CD14-positive monocyte (primary cell): ENCODE data around the gene ARHGAP33. TPM values are rescaled to one million over a fixed set of nuclear protein-coding genes. Genes with fewer than 3 reads are reported as not detected.

Experiments
- DNase-seq, 3 donors: peaks; one replicate each; pipeline ENCODE4 v3.0.0-alpha.2; 2011 to 2022
- H2AFZ ChIP-seq: 2 replicates; pipeline ENCODE4 v1.6.0; 2012; ENCODE audit warnings: mild to moderate bottlenecking, low read depth, low read length, inconsistent platforms; ENCODE audit not compliant: insufficient read depth, poor library complexity, severe bottlenecking
- H3K27ac ChIP-seq, 2 donors: 1 replicate in 1 of 2; 2 replicates in 1 of 2; pipeline ENCODE4 v1.5.1; 2012 to 2013; ENCODE audit warnings: low read length in 2 of 2, control low read depth in 1 of 2, inconsistent platforms in 1 of 2, low read depth in 1 of 2, mild to moderate bottlenecking in 1 of 2
- H3K27me3 ChIP-seq, 2 donors: one replicate each; pipeline versions ENCODE4 v1.6.0 to v1.6.1; 2011 to 2013; ENCODE audit warnings: low read length in 2 of 2; ENCODE audit not compliant: control insufficient read depth in 2 of 2, insufficient read depth in 2 of 2
- H3K36me3 ChIP-seq, 2 donors: replicated peaks in 1 of 2; 1 replicate in 1 of 2; 2 replicates in 1 of 2; pipeline versions ENCODE4 v1.5.1 to v1.6.1; 2012 to 2013; ENCODE audit warnings: low read length in 2 of 2, control low read depth in 1 of 2, inconsistent platforms in 1 of 2, mild to moderate bottlenecking in 1 of 2; ENCODE audit not compliant: insufficient read depth in 2 of 2, control insufficient read depth in 1 of 2
- H3K4me1 ChIP-seq, 2 donors: 1 replicate in 1 of 2; 2 replicates in 1 of 2; pipeline versions ENCODE4 v1.5.1 to v1.6.1; 2012 to 2013; ENCODE audit warnings: low read length in 2 of 2, control low read depth in 1 of 2, inconsistent platforms in 1 of 2, mild to moderate bottlenecking in 1 of 2, moderate library complexity in 1 of 2; ENCODE audit not compliant: insufficient read depth in 2 of 2, control insufficient read depth in 1 of 2
- H3K4me2 ChIP-seq: replicated peaks from 2 replicates; pipeline ENCODE3; 2012; ENCODE audit warnings: low read length, moderate library complexity, mild to moderate bottlenecking; ENCODE audit not compliant: poor library complexity, severe bottlenecking; ENCODE audit errors: extremely low read depth
- H3K4me3 ChIP-seq, 3 experiments: fragments of 200-600 bp in 1 of 3; sonication (generic) in 1 of 3; replicated peaks in 1 of 3; 1 replicate in 2 of 3; 2 replicates in 1 of 3; pipeline ENCODE4 v1.5.1; 2011 to 2013; ENCODE audit warnings: low read length in 3 of 3, mild to moderate bottlenecking in 3 of 3, control low read depth in 2 of 3, low read depth in 2 of 3, inconsistent platforms in 1 of 3, moderate library complexity in 1 of 3
- H3K79me2 ChIP-seq: 2 replicates; pipeline ENCODE4 v1.6.0; 2012; ENCODE audit warnings: mild to moderate bottlenecking, control low read depth, inconsistent platforms, low read length, moderate library complexity; ENCODE audit not compliant: insufficient read depth
- H3K9ac ChIP-seq: 2 replicates; pipeline ENCODE4 v1.6.0; 2017; ENCODE audit warnings: low read length, mild to moderate bottlenecking; ENCODE audit not compliant: insufficient read depth, poor library complexity, severe bottlenecking
- H3K9me3 ChIP-seq, 2 donors: replicated peaks in 1 of 2; 1 replicate in 1 of 2; 2 replicates in 1 of 2; pipeline versions ENCODE4 v1.5.1 to v1.6.1; 2012 to 2013; ENCODE audit warnings: low read length in 2 of 2, control low read depth in 1 of 2; ENCODE audit not compliant: control insufficient read depth in 1 of 2, insufficient read depth in 1 of 2
- H4K20me1 ChIP-seq: 2 replicates; pipeline ENCODE4 v1.6.0; 2012; ENCODE audit warnings: mild to moderate bottlenecking, low read length, control low read depth, moderate library complexity; ENCODE audit not compliant: insufficient read depth
- H3K27ac Mint-ChIP-seq, 7 donors: one replicate each; pipeline ENCODE4 v1.8.0; 2020; ENCODE audit warnings: mild to moderate bottlenecking in 7 of 7, mixed read lengths in 7 of 7, moderate library complexity in 6 of 7, inconsistent platforms in 2 of 7
- H3K27me3 Mint-ChIP-seq, 3 donors: one replicate each; pipeline ENCODE4 v1.8.0; 2021 to 2022; ENCODE audit warnings: low read depth in 3 of 3, mild to moderate bottlenecking in 3 of 3, mixed read lengths in 3 of 3, moderate library complexity in 3 of 3, inconsistent platforms in 1 of 3
- H3K36me3 Mint-ChIP-seq, 2 donors: one replicate each; pipeline ENCODE4 v1.8.0; 2020; ENCODE audit warnings: mixed read lengths in 2 of 2, inconsistent platforms in 1 of 2, mild to moderate bottlenecking in 1 of 2
- H3K4me1 Mint-ChIP-seq: one replicate; pipeline ENCODE4 v1.8.0; 2020; ENCODE audit warnings: mild to moderate bottlenecking, mixed read lengths
- H3K4me3 Mint-ChIP-seq, 2 donors: one replicate each; pipeline ENCODE4 v1.8.0; 2020; ENCODE audit warnings: mild to moderate bottlenecking in 2 of 2, mixed read lengths in 2 of 2, moderate library complexity in 1 of 2
- H3K9me3 Mint-ChIP-seq, 7 donors: one replicate each; pipeline ENCODE4 v1.8.0; 2020 to 2022; ENCODE audit warnings: mixed read lengths in 7 of 7, mild to moderate bottlenecking in 6 of 7, moderate library complexity in 6 of 7, inconsistent platforms in 2 of 7
- WGBS: methylation state at CpG from one replicate; pipeline ENCODE4 v1.1.5; 2013; ENCODE audit warnings: missing lambda C conversion rate; ENCODE audit not compliant: insufficient coverage; 5-methylcytosine and 5-hydroxymethylcytosine counted together
- intact Hi-C, 2 donors: fragments of 100-400 bp; cut with micrococcal nuclease; formaldehyde crosslinking; loops; one replicate each; pipeline versions ENCODE4 v1.15.0 to v1.15.1; 2023
- polyA plus RNA-seq, 3 donors: library from polyadenylated mRNA; depleted of rRNA in 1 of 3; unstranded in 2 of 3; stranded (reverse) in 1 of 3; fragments of 300-500 nt in 2 of 3; fragments of >200 nt in 1 of 3; fragmentation: Illumina TruSeq in 2 of 3; gene quantifications; 1 replicate in 2 of 3; 2 replicates in 1 of 3; pipeline ENCODE4 v1.2.3, GENCODE V29; 2012 to 2021
- TF ChIP-seq, protein P1 (sequence below): fragments of 200-600 bp; IDR thresholded peaks from one replicate; pipeline ENCODE4 v1.8.0; 2022; ENCODE audit warnings: antibody characterized with exemption, mild to moderate bottlenecking

ARHGAP33 gene
- polyA plus RNA-seq, 3 donors: 8.6 TPM; not detected in 2

DNA sequence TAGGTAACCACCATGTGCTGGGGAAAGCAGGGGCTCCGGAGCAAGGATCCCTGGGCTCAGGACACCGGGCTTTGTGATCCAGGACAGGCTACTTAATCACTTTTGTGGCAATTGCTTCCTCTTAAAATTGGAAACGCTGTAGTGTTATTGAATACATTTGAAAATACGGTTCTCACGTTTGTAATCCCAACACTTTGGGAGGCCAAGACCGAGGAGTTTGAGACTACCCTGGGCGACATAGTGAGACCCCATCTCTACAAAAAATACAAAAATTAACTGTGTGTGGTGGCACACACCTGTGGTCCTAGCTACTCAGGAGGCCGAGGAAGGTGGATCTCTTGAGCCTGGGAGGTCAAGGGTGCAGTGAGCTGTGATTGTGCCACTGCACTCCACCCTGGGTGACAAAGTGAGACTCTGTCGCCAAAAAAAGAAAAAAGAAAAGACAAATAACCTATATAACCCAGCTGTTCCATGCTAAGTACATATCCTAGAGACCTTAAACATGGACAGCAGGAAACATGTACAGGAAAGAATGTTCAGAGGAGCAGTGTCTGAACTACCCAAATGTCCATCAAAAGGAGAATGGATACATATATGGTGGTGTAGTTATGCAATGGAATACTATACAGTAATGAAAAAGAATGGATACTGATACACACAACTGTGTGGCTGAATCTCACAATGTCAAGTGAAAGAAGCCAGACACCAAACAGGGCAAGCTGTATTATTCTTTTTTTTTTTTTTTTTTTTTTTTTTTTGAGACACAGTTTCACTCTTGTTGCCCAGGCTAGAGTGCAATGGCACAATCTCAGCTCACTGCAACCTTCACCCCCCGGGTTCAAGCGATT, 37.9 kb downstream of the ARHGAP33 start:
- Histone ChIP-seq H3K79me2 (no peaks in the 10 kb centered on the region), H3K27ac (no peak overlapping the region), H4K20me1 (no peaks in the 10 kb centered on the region), H3K4me3 (no peak overlapping the region), H3K4me2 (no peak overlapping the region), H3K4me1 (no peaks in the 10 kb centered on the region), H3K9ac (no peak overlapping the region), H3K9me3 (no peaks in the 10 kb centered on the region), H3K36me3 (no peaks in the 10 kb centered on the region), H3K27me3 (no peaks in the 10 kb centered on the region), H2AFZ (no peak overlapping the region)
- WGBS: 80% methylated on average over 2 of the region's 11 CpGs
- H3K27me3 Mint-ChIP-seq: peaks cover 3 to 16% (median 12%) of the 10 kb centered on the region in 3 donors
- no peaks in the 10 kb centered on the region for H3K36me3 Mint-ChIP-seq
- H3K4me3 Mint-ChIP-seq: no peak overlapping the region
- H3K27ac Mint-ChIP-seq: no peak overlapping the region
- intact Hi-C loops: no loop called here
- TF ChIP-seq, protein P1, sequence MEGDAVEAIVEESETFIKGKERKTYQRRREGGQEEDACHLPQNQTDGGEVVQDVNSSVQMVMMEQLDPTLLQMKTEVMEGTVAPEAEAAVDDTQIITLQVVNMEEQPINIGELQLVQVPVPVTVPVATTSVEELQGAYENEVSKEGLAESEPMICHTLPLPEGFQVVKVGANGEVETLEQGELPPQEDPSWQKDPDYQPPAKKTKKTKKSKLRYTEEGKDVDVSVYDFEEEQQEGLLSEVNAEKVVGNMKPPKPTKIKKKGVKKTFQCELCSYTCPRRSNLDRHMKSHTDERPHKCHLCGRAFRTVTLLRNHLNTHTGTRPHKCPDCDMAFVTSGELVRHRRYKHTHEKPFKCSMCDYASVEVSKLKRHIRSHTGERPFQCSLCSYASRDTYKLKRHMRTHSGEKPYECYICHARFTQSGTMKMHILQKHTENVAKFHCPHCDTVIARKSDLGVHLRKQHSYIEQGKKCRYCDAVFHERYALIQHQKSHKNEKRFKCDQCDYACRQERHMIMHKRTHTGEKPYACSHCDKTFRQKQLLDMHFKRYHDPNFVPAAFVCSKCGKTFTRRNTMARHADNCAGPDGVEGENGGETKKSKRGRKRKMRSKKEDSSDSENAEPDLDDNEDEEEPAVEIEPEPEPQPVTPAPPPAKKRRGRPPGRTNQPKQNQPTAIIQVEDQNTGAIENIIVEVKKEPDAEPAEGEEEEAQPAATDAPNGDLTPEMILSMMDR: no peak
- no peaks in the 10 kb centered on the region for H3K4me1 Mint-ChIP-seq
- no peak for DNase-seq
- peaks cover 0 to 3% (median 0%) of the 10 kb centered on the region in 7 donors for H3K9me3 Mint-ChIP-seq

DNA sequence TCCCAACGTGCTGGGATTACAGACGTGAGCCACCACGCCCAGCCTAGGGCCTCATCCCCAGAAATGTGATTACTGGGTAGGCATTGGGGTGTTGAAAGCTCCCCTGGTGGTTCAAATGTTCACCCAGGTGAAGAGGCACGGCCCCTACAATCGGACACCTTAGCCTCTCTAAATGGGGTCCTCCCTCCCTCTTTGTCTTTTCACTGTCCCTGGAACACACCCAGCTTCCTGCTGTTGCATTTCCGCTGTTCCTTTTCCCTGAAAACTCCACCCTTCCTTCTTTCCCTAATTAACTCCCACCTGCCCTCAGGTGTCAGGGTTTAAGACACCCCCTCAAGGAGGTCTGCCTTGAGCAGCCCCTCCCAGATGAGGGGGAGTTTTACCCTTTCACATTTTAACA, 40.9 kb downstream of the ARHGAP33 start:
- H3K9ac ChIP-seq: no peak overlapping the region
- H3K4me3 ChIP-seq: no peak overlapping the region
- H3K79me2 ChIP-seq: no peaks in the 10 kb centered on the region
- H2AFZ ChIP-seq: no peak overlapping the region
- no peaks in the 10 kb centered on the region for H3K4me1 ChIP-seq
- WGBS: 48% methylated on average over 6 of the region's 6 CpGs
- no peak for DNase-seq
- Mint-ChIP-seq H3K9me3 (peaks cover 0 to 3% (median 0%) of the 10 kb centered on the region in 7 donors), H3K27me3 (peaks cover 3 to 12% (median 11%) of the 10 kb centered on the region in 3 donors), H3K4me1 (no peaks in the 10 kb centered on the region), H3K4me3 (no peak overlapping the region), H3K27ac (no peak overlapping the region), H3K36me3 (no peaks in the 10 kb centered on the region)
- H3K36me3 ChIP-seq: no peaks in the 10 kb centered on the region
- no peaks in the 10 kb centered on the region for H4K20me1 ChIP-seq
- intact Hi-C loops: no loop called here
- no peak overlapping the region for H3K4me2 ChIP-seq
- H3K9me3 ChIP-seq: no peaks in the 10 kb centered on the region
- TF ChIP-seq, protein P1: no peak
- peaks cover 0 to 3% of the 10 kb centered on the region in 2 donors for H3K27me3 ChIP-seq
- H3K27ac ChIP-seq: no peak overlapping the region
